ENCODE results near the gene CCL7.

Gene CCL7

DNA sequence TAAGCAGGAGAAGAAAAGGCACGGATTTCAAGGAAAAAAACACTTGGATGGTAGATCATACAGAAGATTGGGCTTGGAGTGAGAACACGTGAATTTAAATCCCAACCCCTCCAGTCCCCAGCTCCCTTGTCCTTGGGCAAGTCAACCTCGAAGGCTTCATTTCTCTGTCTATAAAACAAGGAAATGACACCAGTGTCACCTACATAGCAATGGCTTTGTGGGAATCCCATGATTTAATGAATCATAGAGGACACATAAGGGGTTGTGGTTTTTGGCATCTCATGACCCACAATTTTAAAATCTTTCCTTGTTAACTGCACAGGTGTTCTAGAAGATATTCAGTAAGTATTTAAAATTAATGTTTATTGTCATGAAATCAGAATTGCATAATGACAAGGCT is 23.1 kb upstream of the CCL7 start:
- no peak for DNase-seq (ENCODE audit: low read depth)

DNA sequence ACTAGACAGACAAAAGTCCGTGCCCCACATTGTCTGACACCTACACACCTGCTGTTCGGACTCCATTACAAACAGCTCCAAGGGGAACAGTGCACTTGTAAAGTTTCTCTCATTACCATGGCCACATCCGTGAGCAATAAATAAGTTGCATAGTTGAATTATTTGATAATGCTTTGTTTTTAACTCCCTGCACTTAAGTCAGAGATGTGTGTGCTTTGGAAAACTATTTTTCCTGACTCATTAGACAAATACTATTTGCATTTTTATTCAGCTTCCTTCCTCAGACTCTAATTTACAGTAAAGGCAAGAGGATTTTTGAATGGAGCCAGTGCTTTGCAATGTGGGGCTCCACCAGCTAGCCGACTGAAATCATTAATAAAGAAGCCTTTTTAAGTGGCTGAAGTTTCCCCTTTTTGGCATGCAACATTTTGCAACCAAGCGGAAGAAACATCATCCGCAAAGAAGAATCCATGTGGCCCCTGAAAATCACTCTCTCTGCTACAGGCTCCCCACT is 21.5 kb upstream of the CCL7 start:
- no peak for DNase-seq (ENCODE audit: low read depth)

DNA sequence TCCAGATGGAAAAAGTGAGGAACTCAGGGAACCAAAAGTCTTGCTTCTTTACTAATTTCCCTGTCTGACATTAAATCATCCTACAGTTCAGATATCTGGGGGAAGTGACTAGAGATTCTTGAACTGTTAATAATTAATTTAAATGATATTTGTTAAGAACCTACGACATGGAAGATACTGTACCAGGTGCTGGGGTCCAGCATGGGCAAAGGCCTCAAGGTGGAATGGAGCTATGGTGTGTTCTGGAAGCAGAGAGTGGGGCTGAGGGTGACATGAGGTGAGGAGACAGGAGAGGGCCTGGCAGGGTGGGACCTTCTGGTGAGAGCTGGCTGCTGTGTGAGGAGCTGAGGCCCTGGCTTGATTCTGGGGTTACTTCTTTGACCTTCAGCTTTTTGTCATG is 21.0 kb upstream of the CCL7 start:
- no peak for DNase-seq (ENCODE audit: low read depth)

DNA sequence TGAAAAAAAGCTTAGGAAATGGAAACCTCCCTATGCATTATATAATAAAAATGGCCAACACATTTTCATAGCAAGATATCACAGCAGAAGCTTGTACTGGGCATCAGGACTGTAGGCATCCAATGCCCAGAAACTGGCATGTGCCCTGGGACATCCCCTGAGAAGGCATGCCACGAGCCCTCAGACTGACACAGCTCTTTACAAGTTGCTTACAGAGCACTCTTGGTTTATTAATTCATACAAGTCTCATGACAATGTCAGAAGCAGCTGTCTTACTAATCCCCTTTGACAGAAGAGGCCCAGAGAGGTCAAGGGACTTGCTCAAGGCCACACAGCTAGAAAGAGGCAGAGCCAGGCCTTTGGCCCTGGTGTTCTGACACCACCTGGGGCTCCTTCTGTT is 20.5 kb upstream of the CCL7 start:
- DNase-seq (ENCODE audit: low read depth): no peak

DNA sequence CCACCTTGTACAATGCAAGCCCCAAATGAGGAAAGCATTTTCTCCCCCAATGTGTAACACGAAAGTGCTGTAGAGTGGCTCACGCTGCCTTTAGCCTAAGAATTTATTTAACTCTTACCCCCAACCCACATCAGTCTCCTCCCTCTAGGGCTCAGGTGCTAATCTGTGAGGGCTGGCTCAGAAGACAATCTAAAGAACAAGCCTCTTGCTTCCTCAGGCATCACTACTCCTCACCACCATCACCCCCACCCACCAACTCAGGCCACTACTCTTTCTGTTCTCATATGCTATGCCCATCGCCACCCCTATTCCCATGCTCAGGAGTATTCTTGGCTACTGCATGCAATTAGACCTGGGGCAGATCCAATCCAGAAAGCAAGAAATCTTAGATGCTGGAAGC is 18.8 kb upstream of the CCL7 start:
- no peak for DNase-seq (ENCODE audit: low read depth)

DNA sequence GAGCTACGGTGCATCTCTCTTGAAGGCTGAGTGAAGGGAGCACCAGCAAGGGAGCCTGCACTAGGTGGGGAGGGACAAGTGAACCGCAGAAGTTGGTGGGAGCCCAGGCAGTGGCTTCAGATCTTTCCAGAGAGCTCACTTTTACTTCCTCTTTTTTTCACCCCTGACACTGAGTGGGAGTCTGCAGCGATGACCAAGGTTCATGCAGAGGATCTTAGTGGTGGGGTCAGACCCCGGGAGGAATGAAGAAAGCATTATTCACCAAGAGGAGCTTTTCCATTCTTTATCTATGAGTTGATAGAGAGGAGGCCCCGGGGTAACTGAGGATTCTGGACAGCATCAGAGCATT is 18.0 kb upstream of the CCL7 start:
- no peak for DNase-seq (ENCODE audit: low read depth)

DNA sequence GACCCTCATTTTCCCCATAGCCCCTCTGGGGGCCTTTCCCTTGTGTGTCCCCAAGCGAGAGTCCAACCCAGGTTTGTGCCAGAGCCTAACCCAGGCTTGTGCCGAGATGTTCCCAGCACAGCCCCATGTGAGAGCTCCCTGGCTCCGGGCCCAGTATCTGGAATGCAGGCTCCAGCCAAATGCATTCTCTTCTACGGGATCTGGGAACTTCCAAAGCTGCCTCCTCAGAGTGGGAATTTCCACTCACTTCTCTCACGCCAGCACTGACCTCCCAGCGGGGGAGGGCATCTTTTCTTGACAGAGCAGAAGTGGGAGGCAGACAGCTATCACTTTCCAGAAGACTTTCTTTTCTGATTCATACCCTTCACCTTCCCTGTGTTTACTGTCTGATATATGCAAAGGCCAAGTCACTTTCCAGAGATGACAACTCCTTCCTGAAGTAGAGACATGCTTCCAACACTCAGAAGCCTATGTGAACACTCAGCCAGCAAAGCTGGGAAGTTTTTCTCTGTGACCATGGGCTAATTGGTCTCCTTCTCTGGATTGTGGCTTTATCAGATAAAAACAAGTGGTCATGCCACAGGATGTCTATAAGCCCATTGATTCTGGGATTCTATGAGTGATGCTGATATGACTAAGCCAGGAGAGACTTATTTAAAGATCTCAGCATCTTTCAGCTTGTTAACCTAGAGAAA is 17.4 kb upstream of the CCL7 start:
- DNase-seq (ENCODE audit: low read depth): no peak

DNA sequence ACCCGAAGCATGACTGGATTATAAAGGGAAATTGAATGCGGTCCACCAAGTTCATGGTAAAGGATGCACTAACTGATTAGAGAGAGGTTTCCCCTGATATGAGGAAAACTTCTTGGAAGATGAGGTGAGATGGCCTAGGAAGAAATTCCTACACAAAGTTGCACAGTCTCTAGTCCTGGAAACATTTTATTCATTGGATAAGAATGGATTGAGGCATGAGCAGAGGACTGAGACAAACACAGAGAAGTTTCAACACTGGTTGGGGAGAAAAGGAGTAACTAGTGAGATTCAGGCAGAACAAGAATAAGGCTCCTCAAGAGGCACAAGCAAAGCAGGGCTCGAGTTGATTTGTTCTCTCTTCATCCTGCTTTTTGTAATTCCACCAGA is 16.9 kb upstream of the CCL7 start:
- DNase-seq (ENCODE audit: low read depth): no peak

DNA sequence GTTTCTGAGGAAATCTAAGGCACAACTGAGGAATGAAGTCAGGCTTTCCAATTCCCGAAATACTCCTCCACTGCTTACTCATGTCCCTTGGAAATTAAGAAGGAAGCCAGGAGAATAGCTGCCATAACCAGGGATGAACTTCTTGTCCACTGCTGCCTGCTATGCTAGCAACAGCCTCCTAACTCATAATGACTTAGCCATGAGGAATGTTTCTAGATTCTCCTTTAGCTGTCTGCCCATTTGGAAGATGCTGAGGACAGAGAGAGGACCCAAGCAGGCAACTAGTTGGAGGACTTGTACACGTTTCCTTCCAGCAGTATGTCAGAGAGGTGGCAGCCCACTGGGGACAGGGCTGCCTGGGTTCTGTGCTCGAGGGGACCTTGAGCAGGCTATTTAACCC is 15.9 kb upstream of the CCL7 start:
- DNase-seq (ENCODE audit: low read depth): no peak

DNA sequence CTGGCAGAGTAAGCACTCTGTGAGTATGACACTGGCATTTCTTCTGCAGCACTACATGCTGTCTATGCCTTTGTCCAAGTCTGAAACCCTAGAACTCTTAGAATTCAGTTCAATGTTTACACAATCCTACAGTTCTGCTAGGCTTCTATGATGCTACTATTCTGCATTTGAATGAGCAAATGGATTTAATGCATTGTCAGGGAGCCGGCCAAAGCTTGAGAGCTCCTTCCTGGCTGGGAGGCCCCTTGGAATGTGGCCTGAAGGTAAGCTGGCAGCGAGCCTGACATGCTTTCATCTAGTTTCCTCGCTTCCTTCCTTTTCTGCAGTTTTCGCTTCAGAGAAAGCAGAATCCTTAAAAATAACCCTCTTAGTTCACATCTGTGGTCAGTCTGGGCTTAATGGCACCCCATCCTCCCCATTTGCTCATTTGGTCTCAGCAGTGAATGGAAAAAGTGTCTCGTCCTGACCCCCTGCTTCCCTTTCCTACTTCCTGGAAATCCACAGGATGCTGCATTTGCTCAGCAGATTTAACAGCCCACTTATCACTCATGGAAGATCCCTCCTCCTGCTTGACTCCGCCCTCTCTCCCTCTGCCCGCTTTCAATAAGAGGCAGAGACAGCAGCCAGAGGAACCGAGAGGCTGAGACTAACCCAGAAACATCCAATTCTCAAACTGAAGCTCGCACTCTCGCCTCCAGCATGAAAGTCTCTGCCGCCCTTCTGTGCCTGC is 15.2 kb upstream of the CCL7 start, which contains the start of gene CCL2:
TSS of gene CCL2 (plus strand) at position 635 of the 730 bp plus-strand sequence. CDS start at position 700, 65 bp downstream.
- no peak for DNase-seq (ENCODE audit: low read depth)

DNA sequence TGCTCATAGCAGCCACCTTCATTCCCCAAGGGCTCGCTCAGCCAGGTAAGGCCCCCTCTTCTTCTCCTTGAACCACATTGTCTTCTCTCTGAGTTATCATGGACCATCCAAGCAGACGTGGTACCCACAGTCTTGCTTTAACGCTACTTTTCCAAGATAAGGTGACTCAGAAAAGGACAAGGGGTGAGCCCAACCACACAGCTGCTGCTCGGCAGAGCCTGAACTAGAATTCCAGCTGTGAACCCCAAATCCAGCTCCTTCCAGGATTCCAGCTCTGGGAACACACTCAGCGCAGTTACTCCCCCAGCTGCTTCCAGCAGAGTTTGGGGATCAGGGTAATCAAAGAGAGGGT is 14.7 kb upstream of the CCL7 start:
- no peak for DNase-seq (ENCODE audit: low read depth)

DNA sequence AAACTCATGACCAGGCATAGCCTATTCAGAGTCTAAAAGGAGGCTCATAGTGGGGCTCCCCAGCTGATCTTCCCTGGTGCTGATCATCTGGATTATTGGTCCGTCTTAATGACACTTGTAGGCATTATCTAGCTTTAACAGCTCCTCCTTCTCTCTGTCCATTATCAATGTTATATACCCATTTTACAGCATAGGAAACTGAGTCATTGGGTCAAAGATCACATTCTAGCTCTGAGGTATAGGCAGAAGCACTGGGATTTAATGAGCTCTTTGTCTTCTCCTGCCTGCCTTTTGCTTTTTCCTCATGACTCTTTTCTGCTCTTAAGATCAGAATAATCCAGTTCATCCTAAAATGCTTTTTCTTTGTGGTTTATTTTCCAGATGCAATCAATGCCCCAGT is 14.2 kb upstream of the CCL7 start:
- DNase-seq (ENCODE audit: low read depth): no peak

DNA sequence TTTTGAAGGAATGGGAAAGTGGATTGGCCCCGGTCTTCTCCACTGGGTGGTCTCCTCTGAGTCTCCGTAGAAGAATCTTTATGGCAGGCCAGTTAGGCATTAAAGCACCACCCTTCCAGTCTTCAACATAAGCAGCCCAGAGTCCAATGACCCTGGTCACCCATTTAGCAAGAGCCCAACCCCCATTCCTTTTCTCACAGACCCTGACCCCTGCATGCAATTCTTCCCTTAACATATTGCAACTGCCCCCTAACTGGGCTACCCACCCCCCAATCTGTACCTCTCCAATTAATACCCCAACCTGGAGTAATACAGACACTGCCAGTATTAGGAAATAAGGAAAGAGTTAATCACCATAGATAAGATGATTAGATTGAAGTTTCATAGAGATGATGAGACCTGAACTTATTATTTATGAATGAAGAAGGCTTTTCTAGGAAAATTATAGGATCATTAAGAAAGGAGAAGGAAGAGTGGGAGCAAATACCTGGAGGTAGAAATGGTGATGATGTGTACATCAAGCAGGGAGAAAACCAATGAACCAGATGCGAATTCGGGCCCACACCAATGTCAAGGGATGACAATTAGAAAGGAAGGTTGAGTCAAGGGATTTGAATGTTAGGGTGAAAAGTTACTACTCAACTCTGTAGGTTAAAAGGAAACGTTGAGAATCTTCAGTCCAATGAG is 12.6 kb upstream of the CCL7 start:
- no peak for DNase-seq (ENCODE audit: low read depth)

DNA sequence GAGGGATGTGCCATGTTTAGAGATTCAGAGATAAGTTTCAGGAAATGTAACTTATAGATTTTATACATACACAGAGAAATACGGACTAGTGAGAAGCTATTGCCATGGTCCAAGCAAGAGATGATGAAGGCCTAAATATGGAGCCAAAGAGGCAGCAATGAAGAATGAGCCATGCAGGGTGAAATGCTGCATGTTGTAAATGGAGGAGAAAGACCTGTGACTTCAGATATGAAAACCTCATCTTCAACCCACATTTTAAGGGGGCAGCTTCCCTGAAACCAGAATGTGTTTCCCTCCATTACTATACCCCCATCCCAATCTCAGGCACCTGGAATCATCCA is 12.1 kb upstream of the CCL7 start:
- DNase-seq (ENCODE audit: low read depth): no peak

DNA sequence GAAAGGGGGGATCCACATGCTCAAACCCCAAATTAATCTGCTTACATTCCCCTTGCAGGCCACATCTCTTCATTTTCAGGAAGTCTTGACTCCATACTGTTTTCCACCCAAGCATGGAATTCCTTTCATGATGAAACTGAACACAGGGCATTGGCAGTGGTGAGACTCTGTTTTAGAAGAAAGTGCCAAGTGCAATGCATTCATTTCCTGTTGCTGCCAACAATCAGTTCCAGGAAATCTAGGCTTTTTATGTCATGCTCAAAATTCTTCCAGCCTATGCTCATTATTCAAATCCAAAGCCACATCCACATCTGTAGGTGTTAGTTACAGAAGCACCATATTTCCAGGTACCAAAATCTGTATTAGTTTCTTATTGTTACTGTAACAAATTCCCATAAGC is 10.9 kb upstream of the CCL7 start:
- DNase-seq (ENCODE audit: low read depth): no peak

DNA sequence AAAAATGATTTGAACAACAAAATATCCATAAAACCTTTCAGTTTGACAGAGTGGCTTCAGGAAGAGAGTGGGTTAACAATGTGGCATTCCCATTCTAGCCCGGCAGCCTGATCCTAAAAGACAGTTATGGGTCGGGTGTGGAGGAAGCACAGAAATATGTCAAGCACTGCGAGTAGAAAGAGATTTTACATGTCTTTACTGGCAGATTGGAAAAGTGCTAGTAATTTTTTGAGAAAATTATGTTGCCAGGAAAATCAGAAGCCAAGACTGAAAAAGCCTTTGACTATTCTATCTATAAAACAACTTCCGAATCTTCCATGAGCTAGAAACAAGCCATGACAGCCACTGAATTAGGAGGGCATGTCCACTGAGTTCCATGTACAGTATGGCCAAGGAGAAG is 9.2 kb upstream of the CCL7 start:
- no peak for DNase-seq (ENCODE audit: low read depth)

DNA sequence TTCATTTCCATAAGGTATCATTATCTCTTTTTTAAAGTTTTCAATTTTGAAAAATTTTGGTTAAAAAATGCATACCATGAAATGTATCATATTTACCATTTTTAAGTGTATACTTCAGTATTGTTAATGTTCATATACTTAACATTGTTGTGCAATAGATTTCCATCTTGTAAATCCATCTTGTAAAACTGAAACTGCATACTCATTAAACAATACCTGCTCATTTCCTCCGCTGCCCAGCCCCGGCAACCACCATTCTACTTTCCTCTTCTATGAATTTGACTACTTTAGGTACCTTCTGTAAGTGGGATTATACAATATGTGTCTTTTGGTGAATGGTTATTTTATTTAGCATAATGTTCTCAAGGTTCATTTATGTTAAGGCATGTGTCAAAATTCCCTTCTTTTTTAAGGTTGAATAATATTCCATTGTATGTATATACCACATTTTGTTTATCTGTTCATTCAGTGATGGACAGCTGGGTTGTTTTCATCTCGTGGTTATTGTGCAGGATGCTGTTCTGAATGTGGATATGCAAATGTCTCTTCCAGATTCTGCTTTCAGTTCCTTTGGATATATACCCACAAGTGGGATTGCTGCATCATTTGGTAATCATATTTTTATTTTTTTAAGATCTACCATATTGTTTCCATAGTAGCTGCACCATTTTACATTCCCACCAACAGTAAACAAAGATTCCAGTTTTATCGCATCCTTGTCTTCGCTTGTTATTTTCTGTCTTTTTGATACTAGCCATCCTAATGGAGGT is 8.3 kb upstream of the CCL7 start:
- no peak for DNase-seq (ENCODE audit: low read depth)

DNA sequence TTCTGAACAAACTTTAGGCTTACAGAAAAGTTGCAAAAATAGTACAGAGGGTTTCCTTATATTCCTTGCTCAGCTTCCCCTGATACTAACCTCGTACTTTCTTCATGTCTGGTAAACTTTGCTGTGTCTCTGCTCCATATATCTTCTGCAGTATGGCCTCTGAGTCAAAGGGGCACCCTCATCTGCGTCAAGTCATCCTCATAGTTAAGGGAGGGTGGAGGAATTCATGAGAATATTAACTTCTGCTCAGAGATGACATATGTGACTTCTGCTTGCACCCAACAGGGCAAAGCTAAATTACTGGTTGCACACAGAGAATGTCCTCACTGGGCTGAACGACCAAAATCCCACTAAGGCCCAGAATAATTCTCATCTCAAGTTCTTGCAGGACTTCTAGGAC is 4.3 kb upstream of the CCL7 start:
- no peak for DNase-seq (ENCODE audit: low read depth)

DNA sequence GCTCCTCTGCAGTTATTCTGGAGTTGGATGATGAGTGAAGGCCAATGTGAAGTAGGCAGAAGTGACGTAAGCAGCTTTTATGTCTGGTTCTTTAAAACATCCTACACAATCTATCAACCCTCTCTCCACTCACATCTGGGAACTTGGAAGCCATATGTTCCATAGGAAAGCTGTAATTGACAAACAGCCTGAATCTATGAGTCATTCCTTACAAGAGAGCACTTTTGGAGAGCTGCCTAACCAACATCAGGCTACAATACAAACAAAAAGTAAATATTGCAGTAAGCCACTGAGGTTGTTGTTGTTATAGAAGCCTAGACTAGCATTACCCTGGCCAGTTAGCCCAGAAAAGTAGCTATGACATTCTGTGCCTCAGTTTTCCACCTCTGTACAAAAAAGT is 5.9 kb downstream of the CCL7 start:
- DNase-seq (ENCODE audit: low read depth): no peak

DNA sequence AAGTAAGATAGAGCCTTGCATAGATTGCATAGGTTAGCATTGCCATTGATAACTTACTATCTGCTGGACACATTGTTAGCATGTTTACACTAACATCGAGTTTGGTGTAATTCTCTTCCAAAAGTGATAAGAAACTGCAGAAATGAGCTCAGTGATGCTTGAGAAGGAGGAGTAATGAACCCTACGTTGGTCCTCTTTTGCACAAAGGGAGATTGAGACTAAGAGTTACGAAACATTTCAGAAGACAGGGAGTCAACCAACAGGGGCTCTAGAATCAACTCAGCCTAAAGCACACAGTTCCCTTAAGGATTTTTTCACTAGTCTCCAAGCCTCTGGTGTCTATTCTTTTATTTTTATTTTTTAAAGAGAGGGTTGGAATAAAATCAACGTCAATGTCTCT is 6.8 kb downstream of the CCL7 start:
- DNase-seq (ENCODE audit: low read depth): no peak

DNA sequence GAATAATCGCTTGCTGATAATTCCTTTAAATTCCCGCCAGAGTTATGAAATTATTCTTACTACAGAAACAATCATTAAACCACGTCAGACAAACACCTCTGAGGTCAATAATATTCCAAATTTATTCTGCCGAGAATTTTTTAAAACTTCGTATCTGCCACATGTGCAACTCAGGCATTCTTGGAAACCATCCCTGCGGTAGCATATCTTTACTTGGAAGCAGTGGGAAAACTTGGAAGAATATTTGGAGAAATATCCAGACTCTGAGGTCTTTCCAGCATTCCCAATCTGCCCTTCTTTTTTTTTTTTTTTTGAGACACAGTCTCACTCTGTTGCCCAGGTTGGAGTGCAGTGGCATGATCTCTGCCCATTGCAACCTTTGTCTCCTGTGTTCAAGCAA is 13.6 kb downstream of the CCL7 start:
- DNase-seq (ENCODE audit: low read depth): no peak

DNA sequence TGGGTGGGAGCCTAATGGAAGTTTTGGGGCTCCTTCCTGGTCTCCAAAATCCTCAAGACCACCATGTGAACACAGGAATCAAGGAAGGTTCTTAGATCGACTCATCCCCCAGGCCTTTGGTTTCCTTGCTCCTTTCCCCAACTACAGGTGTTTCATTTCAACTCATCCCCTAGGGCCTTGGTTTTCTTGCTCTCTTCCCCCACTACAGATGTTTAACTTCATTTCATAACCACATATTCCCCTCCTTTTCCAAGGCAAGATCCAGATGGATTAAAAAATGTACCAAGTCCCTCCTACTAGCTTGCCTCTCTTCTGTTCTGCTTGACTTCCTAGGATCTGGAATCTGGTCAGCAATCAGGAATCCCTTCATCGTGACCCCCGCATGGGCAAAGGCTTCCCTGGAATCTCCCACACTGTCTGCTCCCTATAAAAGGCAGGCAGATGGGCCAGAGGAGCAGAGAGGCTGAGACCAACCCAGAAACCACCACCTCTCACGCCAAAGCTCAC is 15.3 kb downstream of the CCL7 start, which contains the start of gene CCL11:
TSS of gene CCL11 (plus strand) at position 457 of the 507 bp plus-strand sequence. CDS start 67 bp downstream, outside the sequence.
- no peak for DNase-seq (ENCODE audit: low read depth)

All from stimulated activated CD8-positive, alpha-beta memory T cell treated with anti-CD3 and anti-CD28 coated beads, Interleukin-12 subunit alpha, Interleukin-12 subunit beta, amount 100 ng/mL, for 4 hours (primary cell).